ENCODE measurements around the gene ADAT2.

ADAT2 gene

GRCh38 chr6:143402721-143403336, 47.7 kb downstream of the ADAT2 start:
- Histone ChIP-seq H3K4me3 (ENCODE audit: insufficient read length, low read depth) (no peak overlapping the region), H3K9me3 (ENCODE audit: insufficient read depth, low read length) (no peaks in the 10 kb centered on the region; the same call in 1 of the 2 replicates), H3K9ac (ENCODE audit: insufficient read length, low read depth) (no peak overlapping the region), H3K36me3 (ENCODE audit: insufficient read depth, insufficient read length, low read length) (no peaks in the 10 kb centered on the region), H3K4me1 (ENCODE audit: insufficient read depth, insufficient read length) (no peaks in the 10 kb centered on the region), H3K27me3 (ENCODE audit: insufficient read depth, insufficient read length) (no peaks in the 10 kb centered on the region)
- DNase-seq (ENCODE audit: low read depth, low spot score) = no peak
- TF ChIP-seq ZNF274 (IDR thresholded peaks at IDR 0.05; ENCODE audit: low read depth, low read length) = no peak
- no peak for TF ChIP-seq YY1 (IDR thresholded peaks at IDR 0.05; ENCODE audit: insufficient read depth, insufficient read length)
- TF ChIP-seq SUZ12 (IDR thresholded peaks at IDR 0.05; ENCODE audit: extremely low read depth, insufficient read depth, insufficient read length) = no peak

GRCh38 chr6:143401636-143402370, 48.7 kb downstream of the ADAT2 start:
- H3K9me3 ChIP-seq (ENCODE audit: insufficient read depth, low read length) = no peaks in the 10 kb centered on the region

GRCh38 chr6:143401068-143401446, 49.4 kb downstream of the ADAT2 start:
- Histone ChIP-seq H3K9ac (ENCODE audit: insufficient read length, low read depth) (no peak overlapping the region), H3K36me3 (ENCODE audit: insufficient read depth, insufficient read length, low read length) (no peaks in the 10 kb centered on the region), H3K27me3 (ENCODE audit: insufficient read depth, insufficient read length) (no peaks in the 10 kb centered on the region), H3K4me1 (ENCODE audit: insufficient read depth, insufficient read length) (no peaks in the 10 kb centered on the region), H3K4me3 (ENCODE audit: insufficient read length, low read depth) (no peak overlapping the region), H3K9me3 (ENCODE audit: insufficient read depth, low read length) (no peaks in the 10 kb centered on the region)
- DNase-seq (ENCODE audit: low read depth, low spot score) = no peak
- no peak for TF ChIP-seq YY1 (IDR thresholded peaks at IDR 0.05; ENCODE audit: insufficient read depth, insufficient read length)
- TF ChIP-seq SUZ12 (IDR thresholded peaks at IDR 0.05; ENCODE audit: extremely low read depth, insufficient read depth, insufficient read length) = no peak
- TF ChIP-seq ZNF274 (IDR thresholded peaks at IDR 0.05; ENCODE audit: low read depth, low read length) = no peak

More at GRCh38 chr6:143401636-143402370, 48.7 kb downstream of the ADAT2 start:
- Histone ChIP-seq H3K4me3 (ENCODE audit: insufficient read length, low read depth) (no peak overlapping the region), H3K9ac (ENCODE audit: insufficient read length, low read depth) (no peak overlapping the region), H3K36me3 (ENCODE audit: insufficient read depth, insufficient read length, low read length) (no peaks in the 10 kb centered on the region), H3K27me3 (ENCODE audit: insufficient read depth, insufficient read length) (no peaks in the 10 kb centered on the region), H3K4me1 (ENCODE audit: insufficient read depth, insufficient read length) (no peaks in the 10 kb centered on the region)
- TF ChIP-seq ZNF274 (IDR thresholded peaks at IDR 0.05; ENCODE audit: low read depth, low read length) = no peak
- no peak for TF ChIP-seq YY1 (IDR thresholded peaks at IDR 0.05; ENCODE audit: insufficient read depth, insufficient read length)
- TF ChIP-seq SUZ12 (IDR thresholded peaks at IDR 0.05; ENCODE audit: extremely low read depth, insufficient read depth, insufficient read length) = no peak
- no peak for DNase-seq (ENCODE audit: low read depth, low spot score)

- H3K9ac ChIP-seq (ENCODE audit: insufficient read length, low read depth) = no peak overlapping the region
- no peak for DNase-seq (ENCODE audit: low read depth, low spot score)
- H3K27me3 ChIP-seq (ENCODE audit: insufficient read depth, insufficient read length) = no peaks in the 10 kb centered on the region
- no peak for TF ChIP-seq ZNF274 (IDR thresholded peaks at IDR 0.05; ENCODE audit: low read depth, low read length)
- TF ChIP-seq YY1 (IDR thresholded peaks at IDR 0.05; ENCODE audit: insufficient read depth, insufficient read length) = no peak
- no peak for TF ChIP-seq SUZ12 (IDR thresholded peaks at IDR 0.05; ENCODE audit: extremely low read depth, insufficient read depth, insufficient read length)
- H3K9me3 ChIP-seq (ENCODE audit: insufficient read depth, low read length) = no peaks in the 10 kb centered on the region
- no peak overlapping the region for H3K4me3 ChIP-seq (ENCODE audit: insufficient read length, low read depth)
- no peaks in the 10 kb centered on the region for H3K4me1 ChIP-seq (ENCODE audit: insufficient read depth, insufficient read length)
- H3K36me3 ChIP-seq (ENCODE audit: insufficient read depth, insufficient read length, low read length) = no peaks in the 10 kb centered on the region
These were observed 50.0 kb downstream of the ADAT2 start for GRCh38 chr6:143400258-143401067.

- Histone ChIP-seq H3K9ac (ENCODE audit: insufficient read length, low read depth) (no peak overlapping the region), H3K9me3 (ENCODE audit: insufficient read depth, low read length) (no peaks in the 10 kb centered on the region), H3K4me1 (ENCODE audit: insufficient read depth, insufficient read length) (no peaks in the 10 kb centered on the region), H3K36me3 (ENCODE audit: insufficient read depth, insufficient read length, low read length) (no peaks in the 10 kb centered on the region), H3K27me3 (ENCODE audit: insufficient read depth, insufficient read length) (no peaks in the 10 kb centered on the region), H3K4me3 (ENCODE audit: insufficient read length, low read depth) (no peak overlapping the region)
- TF ChIP-seq SUZ12 (IDR thresholded peaks at IDR 0.05; ENCODE audit: extremely low read depth, insufficient read depth, insufficient read length) = no peak
- TF ChIP-seq YY1 (IDR thresholded peaks at IDR 0.05; ENCODE audit: insufficient read depth, insufficient read length) = no peak
- TF ChIP-seq ZNF274 (IDR thresholded peaks at IDR 0.05; ENCODE audit: low read depth, low read length) = no peak
- DNase-seq (ENCODE audit: low read depth, low spot score) = no peak
These were observed 50.7 kb downstream of the ADAT2 start for GRCh38 chr6:143399775-143400174.

GRCh38 chr6:143399176-143399575, 51.3 kb downstream of the ADAT2 start:
- H3K4me3 ChIP-seq (ENCODE audit: insufficient read length, low read depth) = no peak overlapping the region
- H3K36me3 ChIP-seq (ENCODE audit: insufficient read depth, insufficient read length, low read length) = no peaks in the 10 kb centered on the region
- no peak for DNase-seq (ENCODE audit: low read depth, low spot score)
- no peak overlapping the region for H3K9ac ChIP-seq (ENCODE audit: insufficient read length, low read depth)
- H3K4me1 ChIP-seq (ENCODE audit: insufficient read depth, insufficient read length) = no peaks in the 10 kb centered on the region
- TF ChIP-seq ZNF274 (IDR thresholded peaks at IDR 0.05; ENCODE audit: low read depth, low read length) = no peak
- no peak for TF ChIP-seq SUZ12 (IDR thresholded peaks at IDR 0.05; ENCODE audit: extremely low read depth, insufficient read depth, insufficient read length)
- TF ChIP-seq YY1 (IDR thresholded peaks at IDR 0.05; ENCODE audit: insufficient read depth, insufficient read length) = no peak
- H3K9me3 ChIP-seq (ENCODE audit: insufficient read depth, low read length) = no peaks in the 10 kb centered on the region
- H3K27me3 ChIP-seq (ENCODE audit: insufficient read depth, insufficient read length) = no peaks in the 10 kb centered on the region
